Spleen (tissue), 7 donors: ENCODE measurements around the gene KIF3A.

ENCODE experiments used
- CTCF ChIP-seq, 11 experiments: fragments of 200-600 bp in 7 of 11; fragments of 450-650 bp in 4 of 11; sonication (generic) in 4 of 11; IDR thresholded peaks in 8 of 11; conservative IDR thresholded peaks in 3 of 11; 1 replicate in 7 of 11; 2 replicates in 4 of 11; pipeline versions ENCODE4 v1.4.0 to v1.8.0; 2016 to 2021; ENCODE audit warnings: antibody characterized with exemption in 11 of 11, inconsistent platforms in 4 of 11, mild to moderate bottlenecking in 1 of 11
- POLR2A ChIP-seq, 3 donors: fragments of 450-650 bp; IDR thresholded peaks; one replicate each; pipeline ENCODE4 v1.5.1; 2017; ENCODE audit warnings: antibody characterized with exemption in 3 of 3, mild to moderate bottlenecking in 1 of 3
- donor health status: DM: no; HTN: no; CAD: no; lungs with moderate emphysema.
- donor health status: DM: no; HTN: no; CAD: no.
- donor health status: DM: no; HTN: no; CAD: no.

- no peak for TF ChIP-seq CTCF (IDR thresholded peaks at IDR 0.05 in 8 of 11, conservative IDR thresholded peaks at IDR 0.05 in 3 of 11)
- no peak for TF ChIP-seq POLR2A (IDR thresholded peaks at IDR 0.05)
These were observed 7.5 kb downstream of the KIF3A start for GRCh38 chr5:132729896-132730295.
